DOHH2 (cell line): ENCODE results near the gene ATIC.

Experiments
- H3F3A ChIP-seq: fragments of 200-600 bp; sonication (generic), shearing (Covaris generic); 2 replicates; pipeline ENCODE4 v1.6.0; 2016; ENCODE audit warnings: antibody characterized with exemption, mild to moderate bottlenecking; ENCODE audit not compliant: control insufficient read depth, insufficient read depth
- H3K27ac ChIP-seq: fragments of 200-600 bp; sonication (generic); 2 replicates; pipeline ENCODE4 v1.5.1; 2014; ENCODE audit warnings: low read depth, mild to moderate bottlenecking, low read length, moderate library complexity
- H3K27me3 ChIP-seq: fragments of 200-600 bp; sonication (generic); 2 replicates; pipeline ENCODE4 v1.6.1; 2014; ENCODE audit warnings: mild to moderate bottlenecking, low read length, mixed read lengths; ENCODE audit not compliant: control insufficient read depth
- H3K36me3 ChIP-seq: fragments of 200-600 bp; sonication (generic); 2 replicates; pipeline ENCODE4 v1.6.1; 2014; ENCODE audit warnings: mild to moderate bottlenecking, low read length, moderate library complexity, mixed read lengths; ENCODE audit not compliant: control insufficient read depth
- H3K4me1 ChIP-seq: fragments of 200-600 bp; sonication (generic); 2 replicates; pipeline ENCODE4 v1.6.1; 2014; ENCODE audit warnings: mild to moderate bottlenecking, low read length, mixed read lengths; ENCODE audit not compliant: control insufficient read depth
- H3K4me2 ChIP-seq: fragments of 200-600 bp; sonication (generic); 2 replicates; pipeline ENCODE4 v1.6.0; 2014; ENCODE audit warnings: mild to moderate bottlenecking, low read length, moderate library complexity
- H3K4me3 ChIP-seq: fragments of 200-600 bp; sonication (generic); 2 replicates; pipeline ENCODE4 v1.5.1; 2014; ENCODE audit warnings: mild to moderate bottlenecking, low read length, mixed read lengths
- H3K79me2 ChIP-seq: fragments of 200-600 bp; sonication (generic); 2 replicates; pipeline ENCODE4 v1.6.1; 2014; ENCODE audit warnings: mild to moderate bottlenecking, low read length, mixed read lengths; ENCODE audit not compliant: control insufficient read depth
- H3K9me2 ChIP-seq: fragments of 200-600 bp; sonication (generic); replicated peaks from 2 replicates; pipeline ENCODE4 v1.6.1; 2014; ENCODE audit warnings: mild to moderate bottlenecking, low read length, mixed read lengths; ENCODE audit not compliant: control insufficient read depth
- H3K9me3 ChIP-seq: fragments of 200-600 bp; sonication (generic); 2 replicates; pipeline ENCODE4 v1.6.1; 2014; ENCODE audit warnings: antibody characterized with exemption, low read length, mixed read lengths; ENCODE audit not compliant: control insufficient read depth, insufficient read depth
- H4K20me1 ChIP-seq: fragments of 200-600 bp; sonication (generic); 2 replicates; pipeline ENCODE4 v1.6.0; 2014; ENCODE audit warnings: low read depth, mild to moderate bottlenecking, antibody characterized with exemption, low read length, moderate library complexity; ENCODE audit not compliant: control insufficient read depth, insufficient read depth
- EZH2phosphoT487 ChIP-seq: fragments of 200-600 bp; sonication (generic); IDR thresholded peaks from 2 replicates; pipeline ENCODE4 v1.6.1; 2017; ENCODE audit warnings: borderline replicate concordance, mild to moderate bottlenecking, antibody characterized with exemption, low read length, moderate library complexity, mixed read lengths
- TF ChIP-seq, protein P1 (sequence below): fragments of 200-600 bp; sonication (generic); IDR thresholded peaks from one replicate; pipeline ENCODE4 v1.5.1; 2014; ENCODE audit warnings: antibody characterized with exemption, mild to moderate bottlenecking, low read depth, low read length; ENCODE audit not compliant: poor library complexity, severe bottlenecking

ATIC gene

DNA sequence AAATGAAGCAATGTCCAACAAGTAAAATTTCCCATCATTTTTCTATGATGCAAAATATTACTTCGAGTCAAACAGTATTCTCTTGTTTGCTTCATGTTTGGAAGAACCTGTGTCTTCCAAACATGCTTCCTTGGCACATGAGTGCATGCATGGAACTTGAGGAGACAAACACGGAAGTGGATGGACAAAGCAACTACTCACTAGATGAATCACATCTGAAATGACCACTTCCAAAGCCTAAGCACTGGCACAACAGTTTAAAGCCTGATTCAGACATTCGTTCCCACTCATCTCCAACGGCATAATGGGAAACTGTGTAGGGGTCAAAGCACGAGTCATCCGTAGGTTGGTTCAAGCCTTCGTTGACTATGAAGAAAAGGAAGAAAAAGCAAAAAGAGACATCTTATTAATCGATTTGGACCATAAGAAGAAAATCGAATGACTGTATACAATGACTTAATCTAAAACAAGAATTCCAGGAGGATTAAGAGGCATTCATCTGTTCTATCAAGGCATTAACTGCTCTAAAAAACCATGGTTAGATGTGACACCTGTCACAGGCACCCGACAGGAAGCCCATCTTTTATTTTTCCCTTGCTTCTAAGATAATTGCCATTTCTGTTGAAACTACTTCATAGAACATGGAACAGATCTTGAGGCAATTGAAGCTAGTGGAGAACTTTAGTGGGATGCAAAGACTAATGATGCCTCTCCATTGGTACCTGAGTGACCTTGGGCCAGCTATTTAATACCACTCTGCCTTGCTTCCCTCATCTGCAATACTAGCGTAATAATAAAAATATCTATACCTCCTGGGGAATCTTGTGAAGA is 56.0 kb downstream of the ATIC start:
- Histone ChIP-seq H3F3A (no peaks in the 10 kb centered on the region), H3K27me3 (no peaks in the 10 kb centered on the region), H3K4me2 (no peak overlapping the region), H3K9me2 (no peaks in the 10 kb centered on the region), H4K20me1 (no peaks in the 10 kb centered on the region), H3K36me3 (peaks cover 18% of the 10 kb centered on the region), H3K79me2 (no peaks in the 10 kb centered on the region), H3K4me3 (no peak overlapping the region), H3K27ac (no peak overlapping the region), H3K4me1 (no peaks in the 10 kb centered on the region), H3K9me3 (no peaks in the 10 kb centered on the region)
- TF ChIP-seq, protein P1, sequence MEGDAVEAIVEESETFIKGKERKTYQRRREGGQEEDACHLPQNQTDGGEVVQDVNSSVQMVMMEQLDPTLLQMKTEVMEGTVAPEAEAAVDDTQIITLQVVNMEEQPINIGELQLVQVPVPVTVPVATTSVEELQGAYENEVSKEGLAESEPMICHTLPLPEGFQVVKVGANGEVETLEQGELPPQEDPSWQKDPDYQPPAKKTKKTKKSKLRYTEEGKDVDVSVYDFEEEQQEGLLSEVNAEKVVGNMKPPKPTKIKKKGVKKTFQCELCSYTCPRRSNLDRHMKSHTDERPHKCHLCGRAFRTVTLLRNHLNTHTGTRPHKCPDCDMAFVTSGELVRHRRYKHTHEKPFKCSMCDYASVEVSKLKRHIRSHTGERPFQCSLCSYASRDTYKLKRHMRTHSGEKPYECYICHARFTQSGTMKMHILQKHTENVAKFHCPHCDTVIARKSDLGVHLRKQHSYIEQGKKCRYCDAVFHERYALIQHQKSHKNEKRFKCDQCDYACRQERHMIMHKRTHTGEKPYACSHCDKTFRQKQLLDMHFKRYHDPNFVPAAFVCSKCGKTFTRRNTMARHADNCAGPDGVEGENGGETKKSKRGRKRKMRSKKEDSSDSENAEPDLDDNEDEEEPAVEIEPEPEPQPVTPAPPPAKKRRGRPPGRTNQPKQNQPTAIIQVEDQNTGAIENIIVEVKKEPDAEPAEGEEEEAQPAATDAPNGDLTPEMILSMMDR = no peak
- TF ChIP-seq EZH2phosphoT487 = no peak

DNA sequence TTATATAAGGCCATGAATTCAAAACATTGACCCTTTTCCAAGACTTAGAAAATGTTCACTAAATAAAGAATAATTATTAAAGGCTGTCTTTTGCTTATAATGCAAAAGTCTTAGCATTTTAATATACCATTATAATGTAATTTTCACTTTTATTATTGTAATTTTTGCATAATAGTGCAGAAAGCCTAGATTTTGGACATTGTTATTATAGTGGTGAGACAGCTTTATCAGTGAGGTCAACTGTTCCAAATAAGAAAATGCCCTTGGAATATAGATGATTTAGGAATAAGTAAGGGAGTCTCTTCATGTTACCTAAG is 56.6 kb downstream of the ATIC start:
- Histone ChIP-seq H4K20me1 (no peaks in the 10 kb centered on the region), H3F3A (no peaks in the 10 kb centered on the region), H3K4me1 (no peaks in the 10 kb centered on the region), H3K27me3 (no peaks in the 10 kb centered on the region), H3K27ac (no peak overlapping the region), H3K4me2 (no peak overlapping the region), H3K9me2 (no peaks in the 10 kb centered on the region), H3K79me2 (no peaks in the 10 kb centered on the region), H3K4me3 (no peak overlapping the region), H3K9me3 (no peaks in the 10 kb centered on the region), H3K36me3 (peaks cover 15% of the 10 kb centered on the region; the same call in 1 of the 2 replicates)
- TF ChIP-seq, protein P1 = no peak
- TF ChIP-seq EZH2phosphoT487 = no peak

DNA sequence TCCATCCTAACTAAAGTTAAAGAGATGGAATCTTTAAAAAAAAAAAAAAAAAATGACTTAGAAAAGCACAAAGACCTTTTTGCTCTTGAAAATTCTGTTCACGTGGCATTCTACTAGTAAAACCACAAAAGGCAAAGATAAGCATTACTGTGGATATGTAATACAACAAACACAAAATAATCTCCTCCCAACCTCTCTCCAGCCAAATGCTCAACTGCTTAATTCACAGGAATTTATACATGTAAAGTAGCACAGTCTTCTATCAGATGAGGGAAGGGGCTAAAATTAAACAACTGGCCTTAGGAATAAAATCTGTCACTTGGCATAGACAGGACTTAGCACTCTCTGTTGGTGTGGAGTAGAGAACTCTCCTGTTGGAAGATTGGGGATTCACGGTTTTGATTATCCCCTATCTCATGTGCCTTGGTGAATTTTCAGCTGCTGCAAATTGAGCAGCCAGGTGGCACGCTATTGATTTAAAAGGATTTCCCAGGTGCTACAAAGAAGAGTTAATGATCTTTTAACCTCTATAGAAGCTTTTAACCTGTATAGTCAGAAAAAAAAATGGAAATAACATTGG is 57.4 kb downstream of the ATIC start:
- H3K4me2 ChIP-seq = no peak overlapping the region
- peaks cover 15% of the 10 kb centered on the region; the same call in 1 of the 2 replicates for H3K36me3 ChIP-seq
- no peaks in the 10 kb centered on the region for H3K9me3 ChIP-seq
- H3K79me2 ChIP-seq = no peaks in the 10 kb centered on the region
- TF ChIP-seq, protein P1 = no peak
- no peak for TF ChIP-seq EZH2phosphoT487
- no peak overlapping the region for H3K4me3 ChIP-seq
- H3F3A ChIP-seq = no peaks in the 10 kb centered on the region
- no peaks in the 10 kb centered on the region for H3K27me3 ChIP-seq
- H3K4me1 ChIP-seq = no peaks in the 10 kb centered on the region
- H3K9me2 ChIP-seq = no peaks in the 10 kb centered on the region
- H3K27ac ChIP-seq = no peak overlapping the region
- no peaks in the 10 kb centered on the region for H4K20me1 ChIP-seq
